ENCODE measurements around the gene COX8C.
"Not testable (repeated sequence)": the region's sequence is repeated elsewhere in the genome, so short reads cannot be mapped to it uniquely, and the experiment has no call there.

- not testable (repeated sequence) for TF ChIP-seq CTCF, POLR2A, POLR2AphosphoS5, EP300 (IDR thresholded peaks at IDR 0.05)
Measured at GRCh38 chr14:93384256-93384655, 37.3 kb downstream of the COX8C start.

Measured in stomach (tissue), 4 donors.